SK-N-MC (cell line): ENCODE data around the gene MYLK3.
"Not testable (repeated sequence)": the region's sequence is repeated elsewhere in the genome, so short reads cannot be mapped to it uniquely, and the experiment has no call there.

Source experiments
- DNase-seq: peaks from one replicate; pipeline ENCODE4 v3.0.0-alpha.2; 2011; ENCODE audit warnings: low read depth, low spot score
- H3K27ac ChIP-seq: fragments of 200-600 bp; sonication (generic); 2 replicates; pipeline ENCODE4 v1.5.1; 2016; ENCODE audit warnings: mixed run types
- H3K36me3 ChIP-seq: fragments of 200-600 bp; sonication (generic); 2 replicates; pipeline ENCODE4 v1.6.1; 2017; ENCODE audit warnings: antibody characterized with exemption, low read length, mixed read lengths; ENCODE audit not compliant: insufficient read depth
- H3K4me3 ChIP-seq: fragments of 200-600 bp; sonication (generic); 2 replicates; pipeline ENCODE4 v1.5.1; 2016
- H3K9ac ChIP-seq: fragments of 200-600 bp; sonication (generic); 2 replicates; pipeline ENCODE4 v1.8.0; 2017; ENCODE audit warnings: mixed run types, mixed read lengths; ENCODE audit not compliant: insufficient read length
- H3K9me3 ChIP-seq: fragments of 200-600 bp; sonication (generic); 2 replicates; pipeline ENCODE4 v1.6.1; 2017; ENCODE audit warnings: low read depth, mild to moderate bottlenecking, antibody characterized with exemption, low read length, moderate library complexity, mixed read lengths
- EZH2 ChIP-seq: fragments of 200-600 bp; sonication (generic); IDR thresholded peaks from one replicate; pipeline ENCODE4 v1.6.1; 2017; ENCODE audit warnings: antibody characterized with exemption
- FOXP2 ChIP-seq: optimal IDR thresholded peaks from 2 replicates; pipeline ENCODE3; 2011; ENCODE audit warnings: mild to moderate bottlenecking, moderate library complexity; ENCODE audit not compliant: insufficient read depth; ENCODE audit errors: extremely low read length, control extremely low read depth
- POLR2AphosphoS5 ChIP-seq: IDR thresholded peaks from 2 replicates; pipeline ENCODE4 v1.6.1; 2012; ENCODE audit warnings: mild to moderate bottlenecking, low read depth, low read length, borderline replicate concordance

Gene MYLK3

GRCh38 chr16:46686815-46687473, 61.2 kb downstream of the MYLK3 start:
- no peak for TF ChIP-seq EZH2
- no peak for TF ChIP-seq POLR2AphosphoS5
- no peak for TF ChIP-seq FOXP2
- DNase-seq = no peak
- H3K27ac ChIP-seq = no peak overlapping the region
- H3K4me3 ChIP-seq = no peak overlapping the region
- H3K9ac ChIP-seq = no peak overlapping the region
- no peaks in the 10 kb centered on the region for H3K36me3 ChIP-seq
- no peaks in the 10 kb centered on the region for H3K9me3 ChIP-seq

GRCh38 chr16:46681867-46682266, 66.3 kb downstream of the MYLK3 start:
- not testable (repeated sequence) for H3K4me3 ChIP-seq, DNase-seq, H3K27ac ChIP-seq, H3K9ac ChIP-seq, H3K36me3 ChIP-seq, H3K9me3 ChIP-seq

- H3K4me3 ChIP-seq, DNase-seq, H3K27ac ChIP-seq, H3K36me3 ChIP-seq, H3K9ac ChIP-seq, H3K9me3 ChIP-seq: not testable (repeated sequence)
These were observed 70.2 kb downstream of the MYLK3 start for GRCh38 chr16:46677943-46678342.

GRCh38 chr16:46673320-46674013, 74.7 kb downstream of the MYLK3 start:
- Histone ChIP-seq H3K9ac (no peak overlapping the region), H3K27ac (no peak overlapping the region), H3K9me3 (no peaks in the 10 kb centered on the region), H3K36me3 (peaks cover 10% of the 10 kb centered on the region; the same call in 1 of the 2 replicates), H3K4me3 (no peak overlapping the region)
- TF ChIP-seq POLR2AphosphoS5 (no peak), FOXP2 (no peak), EZH2 (no peak)
- DNase-seq = no peak

- TF ChIP-seq POLR2AphosphoS5 (no peak), EZH2 (no peak), FOXP2 (no peak)
- no peak for DNase-seq
- Histone ChIP-seq H3K9ac (no peak overlapping the region), H3K9me3 (no peaks in the 10 kb centered on the region), H3K27ac (no peak overlapping the region), H3K36me3 (peaks cover 17% of the 10 kb centered on the region; the same call in 1 of the 2 replicates), H3K4me3 (no peak overlapping the region)
These were observed 86.0 kb downstream of the MYLK3 start for GRCh38 chr16:46662123-46662522.

- Histone ChIP-seq H3K9me3 (no peaks in the 10 kb centered on the region), H3K36me3 (peaks cover 14% of the 10 kb centered on the region; the same call in 1 of the 2 replicates)
These were observed 89.2 kb downstream of the MYLK3 start for GRCh38 chr16:46658925-46659324.

More at GRCh38 chr16:46658925-46659324, 89.2 kb downstream of the MYLK3 start:
- TF ChIP-seq EZH2 = no peak
- TF ChIP-seq POLR2AphosphoS5 = no peak
- TF ChIP-seq FOXP2 = no peak
- H3K4me3 ChIP-seq = no peak overlapping the region
- no peak overlapping the region for H3K27ac ChIP-seq
- H3K9ac ChIP-seq = no peak overlapping the region
- no peak for DNase-seq
